ENCODE results near the gene SLC25A42.

Gene SLC25A42

DNA sequence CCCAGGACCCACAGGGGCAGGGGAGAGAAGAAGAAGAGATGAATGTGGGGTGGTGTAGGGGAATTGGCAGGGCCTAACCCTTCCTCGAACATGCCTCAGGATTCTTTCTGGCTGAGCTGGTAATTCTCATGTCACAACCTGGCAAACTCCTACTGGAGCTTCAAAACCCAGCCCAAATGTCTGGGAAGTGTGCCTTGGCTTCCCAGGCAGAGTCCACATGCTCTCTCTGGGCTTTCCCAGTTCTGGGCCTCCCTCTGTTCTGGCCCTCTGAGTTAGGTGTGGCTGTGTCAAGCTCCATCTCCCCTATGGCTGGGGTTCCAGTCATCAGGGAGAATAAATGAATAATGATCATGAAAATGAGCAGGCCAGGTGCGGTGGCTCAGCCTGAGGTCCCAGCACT, 85.6 kb downstream of the SLC25A42 start:
- DNase-seq (ENCODE audit: extremely low read depth, low read depth) = no peak
- TF ChIP-seq, protein P1, sequence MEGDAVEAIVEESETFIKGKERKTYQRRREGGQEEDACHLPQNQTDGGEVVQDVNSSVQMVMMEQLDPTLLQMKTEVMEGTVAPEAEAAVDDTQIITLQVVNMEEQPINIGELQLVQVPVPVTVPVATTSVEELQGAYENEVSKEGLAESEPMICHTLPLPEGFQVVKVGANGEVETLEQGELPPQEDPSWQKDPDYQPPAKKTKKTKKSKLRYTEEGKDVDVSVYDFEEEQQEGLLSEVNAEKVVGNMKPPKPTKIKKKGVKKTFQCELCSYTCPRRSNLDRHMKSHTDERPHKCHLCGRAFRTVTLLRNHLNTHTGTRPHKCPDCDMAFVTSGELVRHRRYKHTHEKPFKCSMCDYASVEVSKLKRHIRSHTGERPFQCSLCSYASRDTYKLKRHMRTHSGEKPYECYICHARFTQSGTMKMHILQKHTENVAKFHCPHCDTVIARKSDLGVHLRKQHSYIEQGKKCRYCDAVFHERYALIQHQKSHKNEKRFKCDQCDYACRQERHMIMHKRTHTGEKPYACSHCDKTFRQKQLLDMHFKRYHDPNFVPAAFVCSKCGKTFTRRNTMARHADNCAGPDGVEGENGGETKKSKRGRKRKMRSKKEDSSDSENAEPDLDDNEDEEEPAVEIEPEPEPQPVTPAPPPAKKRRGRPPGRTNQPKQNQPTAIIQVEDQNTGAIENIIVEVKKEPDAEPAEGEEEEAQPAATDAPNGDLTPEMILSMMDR (IDR thresholded peaks at IDR 0.05; ENCODE audit: low read depth, low read length, missing control alignments) = no peak
- no peak overlapping the region for H3K4me3 ChIP-seq (replicated peaks; ENCODE audit: low read depth, low read length)

GRCh38 chr19:19151418-19151817, 87.6 kb downstream of the SLC25A42 start:
- DNase-seq (ENCODE audit: extremely low read depth, low read depth) = no peak
- H3K4me3 ChIP-seq (replicated peaks; ENCODE audit: low read depth, low read length) = no peak overlapping the region
- TF ChIP-seq, protein P1 (IDR thresholded peaks at IDR 0.05; ENCODE audit: low read depth, low read length, missing control alignments) = no peak

- no peak overlapping the region for H3K4me3 ChIP-seq (replicated peaks; ENCODE audit: low read depth, low read length)
- TF ChIP-seq, protein P1 (IDR thresholded peaks at IDR 0.05; ENCODE audit: low read depth, low read length, missing control alignments) = no peak
- no peak for DNase-seq (ENCODE audit: extremely low read depth, low read depth)
These were observed 89.0 kb downstream of the SLC25A42 start for GRCh38 chr19:19152668-19153384.

- TF ChIP-seq, protein P1 (IDR thresholded peaks at IDR 0.05; ENCODE audit: low read depth, low read length, missing control alignments) = no peak
- DNase-seq (ENCODE audit: extremely low read depth, low read depth) = no peak
- no peak overlapping the region for H3K4me3 ChIP-seq (replicated peaks; ENCODE audit: low read depth, low read length)
These were observed 91.1 kb downstream of the SLC25A42 start for GRCh38 chr19:19154768-19155494.

DNA sequence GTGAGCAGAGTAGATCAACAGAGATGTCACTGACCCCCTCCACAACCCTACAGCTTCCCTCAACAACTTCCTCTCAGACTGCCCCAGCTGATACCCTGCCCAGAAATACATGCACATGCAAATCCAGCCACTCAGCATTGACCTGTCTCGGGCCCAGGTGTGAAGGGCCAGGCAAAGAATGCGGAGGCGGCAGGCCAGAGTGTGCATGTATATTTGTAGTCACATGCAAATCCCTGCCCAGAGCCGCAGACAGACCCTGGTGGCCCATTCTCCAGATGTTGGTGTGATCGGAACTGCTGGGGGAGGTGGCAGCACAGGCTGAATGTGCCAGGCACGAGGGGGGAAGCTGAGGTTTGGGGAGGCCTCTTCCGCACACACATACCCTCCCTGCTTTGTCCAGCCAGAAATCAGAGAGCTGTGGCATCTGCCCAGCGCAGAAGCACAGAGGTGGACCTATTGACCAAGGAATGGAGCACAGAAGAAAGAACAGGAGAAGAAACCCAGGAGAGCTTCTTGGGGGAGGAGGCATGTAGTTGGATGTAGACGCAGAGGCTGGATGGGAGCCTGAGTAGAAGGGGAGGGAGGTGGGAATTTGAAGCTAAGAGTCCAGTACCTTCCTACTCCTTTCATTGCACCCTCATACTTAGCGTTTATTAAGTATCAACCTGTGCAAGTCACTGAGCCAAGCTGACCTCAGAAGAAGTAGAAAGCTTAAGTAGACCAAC, 91.9 kb downstream of the SLC25A42 start:
- TF ChIP-seq, protein P1 (IDR thresholded peaks at IDR 0.05; ENCODE audit: low read depth, low read length, missing control alignments) = no peak
- H3K4me3 ChIP-seq (replicated peaks; ENCODE audit: low read depth, low read length) = no peak overlapping the region
- DNase-seq (ENCODE audit: extremely low read depth, low read depth) = no peak

- no peak overlapping the region for H3K4me3 ChIP-seq (replicated peaks; ENCODE audit: low read depth, low read length)
- TF ChIP-seq, protein P1 (IDR thresholded peaks at IDR 0.05; ENCODE audit: low read depth, low read length, missing control alignments) = no peak
- DNase-seq (ENCODE audit: extremely low read depth, low read depth) = no peak
These were observed 94.0 kb downstream of the SLC25A42 start for GRCh38 chr19:19157808-19158207.
